WTC11 (cell line): ENCODE data around the gene THUMPD1. TPM values are rescaled to one million over a fixed set of nuclear protein-coding genes. Genes with fewer than 3 reads are reported as not detected.
"Not testable (repeated sequence)": the region's sequence is repeated elsewhere in the genome, so short reads cannot be mapped to it uniquely, and the experiment has no call there.

ENCODE experiments used
- ATAC-seq: fragments of 200-7000 bp; cut with Tn5 transposase; 2 replicates; pipeline ENCODE4 v1.10.0; 2021; ENCODE audit warnings: mild to moderate bottlenecking, moderate library complexity
- CTCF ChIA-PET: fragments of 300-600 bp; sonication (Branson Sonifier 250); formaldehyde crosslinking; loops from one replicate; lab custom pipeline; 2021; ENCODE audit warnings: antibody characterized with exemption; lab: Charles Lee
- POLR2A ChIA-PET: fragments of 350-600 bp; sonication (Branson Sonifier 250); formaldehyde crosslinking; loops from one replicate; lab custom pipeline; 2021; ENCODE audit warnings: antibody characterized with exemption; lab: Charles Lee
- DNase-seq: peaks from one replicate; pipeline ENCODE4 v3.0.0; 2021; ENCODE audit warnings: low spot score
- H3K27ac Mint-ChIP-seq: 2 replicates; pipeline ENCODE4 v1.8.0; 2021; ENCODE audit warnings: mixed read lengths
- H3K27me3 Mint-ChIP-seq: 2 replicates; pipeline ENCODE4 v1.8.0; 2021; ENCODE audit warnings: low read depth, mild to moderate bottlenecking, moderate library complexity, mixed read lengths
- H3K36me3 Mint-ChIP-seq: 2 replicates; pipeline ENCODE4 v1.8.0; 2021; ENCODE audit warnings: mixed read lengths
- H3K4me1 Mint-ChIP-seq: 2 replicates; pipeline ENCODE4 v1.8.0; 2022; ENCODE audit warnings: mixed read lengths
- H3K4me3 Mint-ChIP-seq: 2 replicates; pipeline ENCODE4 v1.8.0; 2021; ENCODE audit warnings: mild to moderate bottlenecking, moderate library complexity, mixed read lengths
- H3K9me3 Mint-ChIP-seq: 2 replicates; pipeline ENCODE4 v1.8.0; 2021; ENCODE audit warnings: mixed read lengths
- AR ChIP-seq: fragments of 250-450 bp; sonication (Bioruptor Pico); IDR thresholded peaks from 2 replicates; pipeline ENCODE4 v1.9.0; 2021; ENCODE audit warnings: mild to moderate bottlenecking
- ATF3 ChIP-seq: sonication (generic); formaldehyde crosslinking; conservative IDR thresholded peaks from 2 replicates; pipeline ENCODE4 v1.8.1; 2022; ENCODE audit warnings: mild to moderate bottlenecking, missing genetic modification reagents
- CBFB ChIP-seq: sonication (generic); formaldehyde crosslinking; IDR thresholded peaks from 2 replicates; pipeline ENCODE4 v1.8.1; 2022; ENCODE audit warnings: mild to moderate bottlenecking, low read depth, missing genetic modification reagents
- CREM ChIP-seq: sonication (generic); formaldehyde crosslinking; IDR thresholded peaks from 2 replicates; pipeline ENCODE4 v1.8.1; 2022; ENCODE audit warnings: mild to moderate bottlenecking, missing genetic modification reagents, moderate library complexity
- FOXP1 ChIP-seq: sonication (generic); formaldehyde crosslinking; IDR thresholded peaks from 2 replicates; pipeline ENCODE4 v1.8.0; 2022; ENCODE audit warnings: missing genetic modification reagents, mild to moderate bottlenecking, moderate library complexity, borderline replicate concordance
- GABPB1 ChIP-seq: sonication (generic); formaldehyde crosslinking; IDR thresholded peaks from 2 replicates; pipeline ENCODE4 v1.8.1; 2023; ENCODE audit warnings: mild to moderate bottlenecking, missing genetic modification reagents
- GTF2I ChIP-seq: fragments of 250-450 bp; sonication (Bioruptor Pico); conservative IDR thresholded peaks from 2 replicates; pipeline ENCODE4 v1.4.0; 2021; ENCODE audit warnings: mild to moderate bottlenecking
- JAZF1 ChIP-seq: fragments of 250-450 bp; sonication (Bioruptor Pico); IDR thresholded peaks from 2 replicates; pipeline ENCODE4 v1.9.0; 2021; ENCODE audit warnings: moderate library complexity, mild to moderate bottlenecking, inconsistent platforms
- MAX ChIP-seq: sonication (generic); formaldehyde crosslinking; IDR thresholded peaks from 2 replicates; pipeline ENCODE4 v1.8.0; 2022; ENCODE audit warnings: mild to moderate bottlenecking, missing genetic modification reagents
- SOX15 ChIP-seq: fragments of 250-450 bp; sonication (Bioruptor Pico); IDR thresholded peaks from 2 replicates; pipeline ENCODE4 v1.9.0; 2021; ENCODE audit warnings: mild to moderate bottlenecking
- SP1 ChIP-seq: sonication (generic); formaldehyde crosslinking; conservative IDR thresholded peaks from 2 replicates; pipeline ENCODE4 v1.8.1; 2022; ENCODE audit warnings: missing genetic modification reagents
- TEAD4 ChIP-seq: sonication (generic); formaldehyde crosslinking; IDR thresholded peaks from 2 replicates; pipeline ENCODE4 v1.8.0; 2022; ENCODE audit warnings: mild to moderate bottlenecking, missing genetic modification reagents
- ZNF396 ChIP-seq: fragments of 250-450 bp; sonication (Bioruptor Pico); IDR thresholded peaks from 2 replicates; pipeline ENCODE4 v1.8.0; 2021; ENCODE audit warnings: mild to moderate bottlenecking, moderate library complexity, borderline replicate concordance
- ZNF532 ChIP-seq: fragments of 250-450 bp; sonication (Bioruptor Pico); IDR thresholded peaks from 2 replicates; pipeline ENCODE4 v1.9.0; 2021; ENCODE audit warnings: mild to moderate bottlenecking, borderline replicate concordance
- ZSCAN18 ChIP-seq: fragments of 250-450 bp; sonication (Bioruptor Pico); IDR thresholded peaks from 2 replicates; pipeline ENCODE4 v2.1.2; 2022; ENCODE audit warnings: mild to moderate bottlenecking, moderate library complexity
- total RNA-seq: library from RNA; stranded (reverse); gene quantifications from 3 replicates; pipeline ENCODE4 v1.2.3, GENCODE V29; 2021

THUMPD1 gene
- total RNA-seq, 1 experiment from 2014 or later, result 48.5 TPM

- peaks cover 6% of the 10 kb centered on the region; the same call in 1 of the 2 replicates for H3K27me3 Mint-ChIP-seq
- no peak for DNase-seq
- no peak for TF ChIP-seq ATF3 (CRISPR knock-in tag)
- no peak for TF ChIP-seq SOX15 (CRISPR knock-in tag)
- no peak for TF ChIP-seq GABPB1 (CRISPR knock-in tag)
- no peak for TF ChIP-seq SP1 (CRISPR knock-in tag)
- TF ChIP-seq GTF2I (CRISPR knock-in tag), result no peak
- TF ChIP-seq FOXP1 (CRISPR knock-in tag), result no peak
- no peak for TF ChIP-seq TEAD4
- no peak for TF ChIP-seq ZNF532 (CRISPR knock-in tag)
- TF ChIP-seq CREM, result no peak
- no peak for TF ChIP-seq CBFB (CRISPR knock-in tag)
- TF ChIP-seq AR (CRISPR knock-in tag), result no peak
- no peak for TF ChIP-seq JAZF1 (CRISPR knock-in tag)
- TF ChIP-seq ZNF396, result no peak
- no peak for TF ChIP-seq MAX (CRISPR knock-in tag)
- TF ChIP-seq ZSCAN18, result no peak
- ChIA-PET POLR2A (no interaction called here), CTCF (no interaction called here)
- H3K36me3 Mint-ChIP-seq, result no peaks in the 10 kb centered on the region
- no peak overlapping the region for H3K4me3 Mint-ChIP-seq
- peaks cover 12% of the 10 kb centered on the region for H3K9me3 Mint-ChIP-seq
- no peaks in the 10 kb centered on the region for H3K4me1 Mint-ChIP-seq
- no peak for ATAC-seq
- H3K27ac Mint-ChIP-seq, result no peak overlapping the region
These were observed 21.4 kb downstream of the THUMPD1 start for GRCh38 chr16:20720251-20720650.

- DNase-seq, H3K27ac Mint-ChIP-seq, H3K36me3 Mint-ChIP-seq, POLR2A ChIA-PET, H3K4me1 Mint-ChIP-seq, H3K27me3 Mint-ChIP-seq, ATAC-seq, H3K4me3 Mint-ChIP-seq, CTCF ChIA-PET: not testable (repeated sequence)
- peaks cover 12% of the 10 kb centered on the region for H3K9me3 Mint-ChIP-seq
These were observed 23.9 kb downstream of the THUMPD1 start for GRCh38 chr16:20717718-20718117.
